UCSD-AML1 (cell line): Measurements from ENCODE around the gene ZNF735.
"Not testable (repeated sequence)": the region's sequence is repeated elsewhere in the genome, so short reads cannot be mapped to it uniquely, and the experiment has no call there.

Experiments used
- DNase-seq: peaks from one replicate; lab custom pipeline; 2025; ENCODE audit not compliant: unreplicated experiment; lab: John Stamatoyannopoulos, UW

ZNF735 gene

GRCh38 chr7:64206903-64207302 is at the start of gene ZNF735:
Gene ZNF735, plus strand, starts transcription at chr7:64207203. Its CDS starts 0 bp downstream, at chr7:64207203.
- DNase-seq: no peak

- not testable (repeated sequence) for DNase-seq
Measured at GRCh38 chr7:64170974-64171373, 36.0 kb upstream of the ZNF735 start.

GRCh38 chr7:64174328-64174727 is 32.7 kb upstream of the ZNF735 start:
- DNase-seq: no peak

- no peak for DNase-seq
Measured at GRCh38 chr7:64174941-64175340, 32.1 kb upstream of the ZNF735 start.

- no peak for DNase-seq
Measured at GRCh38 chr7:64180989-64181388, 26.0 kb upstream of the ZNF735 start.

GRCh38 chr7:64181586-64181985 is 25.4 kb upstream of the ZNF735 start:
- no peak for DNase-seq

GRCh38 chr7:64182036-64182790 is 24.8 kb upstream of the ZNF735 start:
- DNase-seq: no peak

GRCh38 chr7:64183126-64183742 is 23.8 kb upstream of the ZNF735 start:
- DNase-seq: no peak

GRCh38 chr7:64183827-64184372 is 23.1 kb upstream of the ZNF735 start:
- no peak for DNase-seq

- no peak for DNase-seq
Measured at GRCh38 chr7:64184376-64184775, 22.6 kb upstream of the ZNF735 start.

GRCh38 chr7:64187408-64187807 is 19.6 kb upstream of the ZNF735 start:
- DNase-seq: no peak

- DNase-seq: no peak
Measured at GRCh38 chr7:64192148-64192704, 14.8 kb upstream of the ZNF735 start.

- no peak for DNase-seq
Measured at GRCh38 chr7:64192775-64193174, 14.2 kb upstream of the ZNF735 start.

- DNase-seq: not testable (repeated sequence)
Measured at GRCh38 chr7:64219710-64220298, 12.8 kb downstream of the ZNF735 start.

- no peak for DNase-seq
Measured at GRCh38 chr7:64223366-64223765, 16.4 kb downstream of the ZNF735 start.

GRCh38 chr7:64228174-64228573 is 21.2 kb downstream of the ZNF735 start, which contains the start of gene ZNF679:
Gene ZNF679, plus strand, starts transcription at chr7:64228474. Its CDS starts 20,644 bp downstream, at chr7:64249118.
- DNase-seq: not testable (repeated sequence)

GRCh38 chr7:64266341-64266919 is 59.4 kb downstream of the ZNF735 start:
- no peak for DNase-seq
